Testis (tissue), 2 donors: ENCODE measurements around the gene NFE2L2.

Experiments
- POLR2A ChIP-seq: fragments of 450-650 bp; IDR thresholded peaks from one replicate; pipeline ENCODE4 v1.6.1; 2017; ENCODE audit warnings: antibody characterized with exemption, mild to moderate bottlenecking, moderate library complexity
- TF ChIP-seq, protein P1 (sequence below), 3 experiments: fragments of 450-650 bp in 2 of 3; fragments of 200-600 bp in 1 of 3; sonication (generic) in 1 of 3; IDR thresholded peaks; one replicate each; pipeline ENCODE4 v1.5.1; 2016 to 2019; ENCODE audit warnings: antibody characterized with exemption in 3 of 3, mild to moderate bottlenecking in 2 of 3, moderate library complexity in 1 of 3

GRCh38 chr2:177250461-177250860, 14.1 kb downstream of the NFE2L2 start:
- TF ChIP-seq, protein P1, sequence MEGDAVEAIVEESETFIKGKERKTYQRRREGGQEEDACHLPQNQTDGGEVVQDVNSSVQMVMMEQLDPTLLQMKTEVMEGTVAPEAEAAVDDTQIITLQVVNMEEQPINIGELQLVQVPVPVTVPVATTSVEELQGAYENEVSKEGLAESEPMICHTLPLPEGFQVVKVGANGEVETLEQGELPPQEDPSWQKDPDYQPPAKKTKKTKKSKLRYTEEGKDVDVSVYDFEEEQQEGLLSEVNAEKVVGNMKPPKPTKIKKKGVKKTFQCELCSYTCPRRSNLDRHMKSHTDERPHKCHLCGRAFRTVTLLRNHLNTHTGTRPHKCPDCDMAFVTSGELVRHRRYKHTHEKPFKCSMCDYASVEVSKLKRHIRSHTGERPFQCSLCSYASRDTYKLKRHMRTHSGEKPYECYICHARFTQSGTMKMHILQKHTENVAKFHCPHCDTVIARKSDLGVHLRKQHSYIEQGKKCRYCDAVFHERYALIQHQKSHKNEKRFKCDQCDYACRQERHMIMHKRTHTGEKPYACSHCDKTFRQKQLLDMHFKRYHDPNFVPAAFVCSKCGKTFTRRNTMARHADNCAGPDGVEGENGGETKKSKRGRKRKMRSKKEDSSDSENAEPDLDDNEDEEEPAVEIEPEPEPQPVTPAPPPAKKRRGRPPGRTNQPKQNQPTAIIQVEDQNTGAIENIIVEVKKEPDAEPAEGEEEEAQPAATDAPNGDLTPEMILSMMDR (IDR thresholded peaks at IDR 0.05) = no peak
- no peak for TF ChIP-seq POLR2A
